Mucosa of descending colon (tissue), 3 donors: ENCODE data around the gene ADGRG7. TPM values are rescaled to one million over a fixed set of nuclear protein-coding genes. Genes with fewer than 3 reads are reported as not detected.

ENCODE experiments used
- ATAC-seq: fragments of 200-7000 bp; cut with Tn5 transposase; one replicate; pipeline ENCODE4 v1.9.1; 2020; ENCODE audit warnings: mild to moderate bottlenecking, moderate library complexity
- DNase-seq, 3 donors: peaks; one replicate each; pipeline ENCODE4 v3.0.0-alpha.2; 2020
- H3K36me3 ChIP-seq: fragments of 200-600 bp; one replicate; pipeline ENCODE4 v1.8.0; 2021; ENCODE audit warnings: low read depth, mild to moderate bottlenecking
- H3K4me1 ChIP-seq: fragments of 200-600 bp; one replicate; pipeline ENCODE4 v1.8.0; 2021; ENCODE audit warnings: low read depth, mild to moderate bottlenecking
- H3K4me3 ChIP-seq: fragments of 200-600 bp; one replicate; pipeline ENCODE4 v1.8.0; 2021; ENCODE audit warnings: mild to moderate bottlenecking
- H3K9me3 ChIP-seq: fragments of 200-600 bp; one replicate; pipeline ENCODE4 v1.8.0; 2021; ENCODE audit warnings: mild to moderate bottlenecking
- CTCF ChIP-seq: fragments of 200-600 bp; IDR thresholded peaks from one replicate; pipeline ENCODE4 v1.8.0; 2022; ENCODE audit warnings: antibody characterized with exemption, mild to moderate bottlenecking
- intact Hi-C, 2 donors: fragments of 100-400 bp; cut with DNase I in 1 of 2; cut with micrococcal nuclease in 1 of 2; formaldehyde crosslinking; loops; one replicate each; pipeline versions ENCODE4 v1.11.0 to v1.11.1; 2022; cut with DNase I, micrococcal nuclease
- total RNA-seq, 3 donors: library from RNA; stranded (reverse); fragmentation: NEBNext Ultra II Directional in 2 of 3; extraction: Animal tissue kit (Norgen Biotek cat#: 25700) in 2 of 3; gene quantifications; one replicate each; pipeline versions ENCODE4 v1.2.1 to v1.2.4, GENCODE V29; 2021 to 2023
- donor health status: DM: no; HTN: no; CAD: no; lungs with moderate emphysema.
- donor health status: DM: no; HTN: no; CAD: no.
- donor health status: DM: no; HTN: yes; CAD: no.

The ADGRG7 gene
- total RNA-seq, 3 donors from 2014 or later, result 9.7 to 21.7 (median 13.9) TPM

GRCh38 chr3:100563652-100564211 is 45.7 kb upstream of the ADGRG7 start:
- ATAC-seq (no peak), DNase-seq (no peak)
- H3K4me1 ChIP-seq, result no peaks in the 10 kb centered on the region
- no peak overlapping the region for H3K4me3 ChIP-seq
- no peaks in the 10 kb centered on the region for H3K36me3 ChIP-seq
- intact Hi-C loops, result no loop called here
- H3K9me3 ChIP-seq, result no peaks in the 10 kb centered on the region
- no peak for TF ChIP-seq CTCF

DNA sequence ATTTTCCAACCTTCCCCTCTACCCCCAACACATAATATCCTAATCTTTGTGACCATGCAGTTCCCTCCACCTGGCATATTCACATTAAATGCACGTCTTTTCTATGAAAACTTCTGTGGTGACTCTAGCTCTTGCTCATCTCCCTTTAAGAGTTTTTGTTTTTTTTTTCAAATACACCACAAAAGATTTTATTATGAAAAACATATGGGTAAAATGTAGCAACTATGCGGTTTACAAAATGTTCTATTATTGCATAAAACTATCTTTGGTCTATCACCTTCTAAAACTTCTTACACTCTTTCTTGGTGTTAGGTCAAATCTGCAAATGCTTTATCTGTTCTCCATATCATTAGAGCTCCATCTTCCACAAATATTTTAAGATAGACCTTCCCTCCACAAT is 38.6 kb upstream of the ADGRG7 start:
- no peak overlapping the region for H3K4me3 ChIP-seq
- no peaks in the 10 kb centered on the region for H3K4me1 ChIP-seq
- TF ChIP-seq CTCF, result no peak
- H3K36me3 ChIP-seq, result no peaks in the 10 kb centered on the region
- intact Hi-C loops, result no loop called here
- DNase-seq, result no peak
- ATAC-seq, result no peak
- H3K9me3 ChIP-seq, result no peaks in the 10 kb centered on the region

DNA sequence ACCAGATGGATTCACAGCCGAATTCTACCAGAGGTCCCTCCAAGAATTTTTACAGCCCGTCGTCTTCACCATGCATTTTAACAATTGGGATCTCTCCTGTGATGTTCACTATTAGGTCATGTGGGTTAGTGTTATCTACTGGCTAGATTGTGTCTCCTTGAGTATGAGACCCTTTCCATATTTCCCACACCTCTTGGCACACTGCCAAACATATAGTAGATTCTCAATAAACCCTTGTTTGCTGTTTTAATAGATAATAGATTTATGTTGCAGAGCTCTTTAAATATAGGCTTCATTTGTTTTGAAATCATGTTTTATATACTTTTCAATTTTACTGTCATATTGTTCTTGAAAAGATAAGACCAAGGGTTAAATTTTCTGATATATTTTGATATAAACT is 34.9 kb upstream of the ADGRG7 start:
- DNase-seq (no peak), ATAC-seq (no peak)
- Histone ChIP-seq H3K36me3 (no peaks in the 10 kb centered on the region), H3K4me3 (no peak overlapping the region), H3K9me3 (no peaks in the 10 kb centered on the region), H3K4me1 (no peaks in the 10 kb centered on the region)
- intact Hi-C loops, result no loop called here
- TF ChIP-seq CTCF, result no peak

DNA sequence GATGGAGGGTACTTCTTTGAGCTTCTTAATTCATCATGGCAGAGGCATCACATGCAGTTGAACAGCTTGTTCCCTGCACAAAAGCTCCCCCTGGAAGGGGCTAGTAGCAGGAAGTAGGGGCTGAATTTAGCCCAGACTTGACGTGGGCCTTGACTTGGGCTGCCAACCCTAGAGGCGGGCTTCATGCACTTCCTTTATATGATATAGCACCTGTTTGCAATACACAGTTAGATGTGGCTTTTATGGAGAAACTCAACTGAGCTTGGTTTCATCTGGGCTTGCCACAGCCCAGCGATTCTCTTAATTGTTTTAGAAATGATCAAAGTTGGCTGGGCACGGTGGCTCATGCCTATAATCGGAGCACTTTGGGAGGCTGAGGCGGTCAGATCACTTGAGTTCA is 33.7 kb upstream of the ADGRG7 start:
- Histone ChIP-seq H3K9me3 (no peaks in the 10 kb centered on the region), H3K36me3 (no peaks in the 10 kb centered on the region), H3K4me1 (no peaks in the 10 kb centered on the region), H3K4me3 (no peak overlapping the region)
- no peak for TF ChIP-seq CTCF
- intact Hi-C loops, result no loop called here
- no peak for ATAC-seq
- no peak for DNase-seq

- Histone ChIP-seq H3K9me3 (no peaks in the 10 kb centered on the region), H3K36me3 (no peaks in the 10 kb centered on the region), H3K4me1 (no peaks in the 10 kb centered on the region), H3K4me3 (no peak overlapping the region)
- DNase-seq (no peak), ATAC-seq (no peak)
- no peak for TF ChIP-seq CTCF
- intact Hi-C loops, result no loop called here
Observed at GRCh38 chr3:100577382-100578008, 31.9 kb upstream of the ADGRG7 start.
